GM23338 (cell line): ENCODE data around the gene CTNNA3. TPM values are rescaled to one million over a fixed set of nuclear protein-coding genes. Genes with fewer than 3 reads are reported as not detected.

Experiments used
- ATAC-seq: fragments of 200-7000 bp; cut with Tn5 transposase; 3 replicates; pipeline ENCODE4 v1.9.1; 2020
- DNase-seq: peaks from one replicate; pipeline ENCODE4 v3.0.0-alpha.2; 2015; ENCODE audit warnings: low spot score
- H2AFZ ChIP-seq: fragments of 200-600 bp; sonication (generic); 2 replicates; pipeline ENCODE4 v1.8.0; 2016; ENCODE audit warnings: antibody characterized with exemption, mild to moderate bottlenecking, moderate library complexity
- H3F3A ChIP-seq: fragments of 200-600 bp; sonication (generic); replicated peaks from 2 replicates; pipeline ENCODE4 v1.8.0; 2017; ENCODE audit warnings: antibody characterized with exemption, mixed run types, low read depth
- H3K27ac ChIP-seq: fragments of 200-600 bp; sonication (generic); 2 replicates; pipeline ENCODE4 v1.6.1; 2016; ENCODE audit warnings: low read depth
- H3K27me3 ChIP-seq: fragments of 200-600 bp; sonication (generic); 2 replicates; pipeline ENCODE4 v1.8.0; 2016; ENCODE audit warnings: mild to moderate bottlenecking, mixed run types, moderate library complexity; ENCODE audit not compliant: insufficient read depth
- H3K36me3 ChIP-seq: fragments of 200-600 bp; sonication (generic); 2 replicates; pipeline ENCODE4 v1.8.0; 2016; ENCODE audit warnings: mild to moderate bottlenecking; ENCODE audit not compliant: insufficient read depth
- H3K4me1 ChIP-seq: fragments of 200-600 bp; sonication (generic); 2 replicates; pipeline ENCODE4 v1.8.0; 2016; ENCODE audit warnings: mild to moderate bottlenecking, moderate library complexity; ENCODE audit not compliant: insufficient read depth
- H3K4me2 ChIP-seq: fragments of 200-600 bp; sonication (generic); 2 replicates; pipeline ENCODE4 v1.7.1; 2017; ENCODE audit warnings: mixed run types
- H3K4me3 ChIP-seq: fragments of 200-600 bp; sonication (generic); 2 replicates; pipeline ENCODE4 v1.6.1; 2016; ENCODE audit warnings: mixed run types
- H3K79me2 ChIP-seq: fragments of 200-600 bp; sonication (generic); replicated peaks from 2 replicates; pipeline ENCODE4 v1.8.0; 2017; ENCODE audit warnings: mild to moderate bottlenecking; ENCODE audit not compliant: insufficient read depth
- H3K9me2 ChIP-seq: fragments of 200-600 bp; sonication (generic); 2 replicates; pipeline ENCODE4 v1.8.0; 2017; ENCODE audit not compliant: insufficient read depth
- H4K20me1 ChIP-seq: fragments of 200-600 bp; sonication (generic); replicated peaks from 2 replicates; pipeline ENCODE4 v1.8.0; 2017; ENCODE audit warnings: mild to moderate bottlenecking; ENCODE audit not compliant: insufficient read depth
- H3K27ac Mint-ChIP-seq: 2 replicates; pipeline ENCODE4 v1.8.0; 2020; ENCODE audit warnings: inconsistent platforms, mild to moderate bottlenecking, moderate library complexity, mixed read lengths
- H3K27me3 Mint-ChIP-seq: 3 replicates; pipeline ENCODE4 v1.8.0; 2022; ENCODE audit warnings: low read depth, mild to moderate bottlenecking, moderate library complexity, mixed read lengths, inconsistent platforms; ENCODE audit not compliant: insufficient read depth, poor library complexity
- H3K36me3 Mint-ChIP-seq: 3 replicates; pipeline ENCODE4 v1.8.0; 2021; ENCODE audit warnings: low read depth, mild to moderate bottlenecking, inconsistent platforms, moderate library complexity, mixed read lengths
- H3K4me1 Mint-ChIP-seq: 3 replicates; pipeline ENCODE4 v1.8.0; 2020; ENCODE audit warnings: mild to moderate bottlenecking, inconsistent platforms, mixed read lengths
- H3K4me3 Mint-ChIP-seq: 3 replicates; pipeline ENCODE4 v1.8.0; 2021; ENCODE audit warnings: moderate library complexity, mild to moderate bottlenecking, inconsistent platforms, mixed read lengths
- H3K9me3 Mint-ChIP-seq: 3 replicates; pipeline ENCODE4 v1.8.0; 2020; ENCODE audit warnings: moderate library complexity, mild to moderate bottlenecking, inconsistent platforms, mixed read lengths
- CREB1 ChIP-seq: fragments of 250-450 bp; sonication (Bioruptor Pico); IDR thresholded peaks from 2 replicates; pipeline ENCODE4 v1.5.0; 2020; ENCODE audit warnings: low read depth, mild to moderate bottlenecking, moderate library complexity
- CTCF ChIP-seq, 2 experiments: fragments of 200-600 bp in 1 of 2; sonication (generic) in 1 of 2; conservative IDR thresholded peaks; 2 replicates each; pipeline versions ENCODE4 v1.5.1 to v1.6.1; 2016 to 2017; ENCODE audit warnings: antibody characterized with exemption in 2 of 2, low read depth in 2 of 2, mild to moderate bottlenecking in 2 of 2, moderate library complexity in 1 of 2
- ETS1 ChIP-seq: IDR thresholded peaks from 2 replicates; pipeline ENCODE4 v1.6.1; 2016; ENCODE audit warnings: antibody characterized with exemption
- EZH2 ChIP-seq: fragments of 200-600 bp; sonication (generic); IDR thresholded peaks from one replicate; pipeline ENCODE4 v1.8.0; 2017; ENCODE audit warnings: antibody characterized with exemption, mild to moderate bottlenecking, low read depth; ENCODE audit not compliant: unreplicated experiment
- EZH2phosphoT487 ChIP-seq: fragments of 200-600 bp; sonication (generic); IDR thresholded peaks from one replicate; pipeline ENCODE4 v1.8.1; 2018; ENCODE audit warnings: antibody characterized with exemption; ENCODE audit not compliant: unreplicated experiment
- JUNB ChIP-seq: IDR thresholded peaks from one replicate; pipeline ENCODE4 v1.6.1; 2016; ENCODE audit warnings: antibody characterized with exemption; ENCODE audit not compliant: unreplicated experiment
- NANOG ChIP-seq: IDR thresholded peaks from 2 replicates; pipeline ENCODE4 v1.6.1; 2016; ENCODE audit warnings: antibody characterized with exemption, borderline replicate concordance
- POLR2AphosphoS5 ChIP-seq: IDR thresholded peaks from 2 replicates; pipeline ENCODE4 v1.6.1; 2016; ENCODE audit warnings: antibody characterized with exemption, low read depth
- REST ChIP-seq: IDR thresholded peaks from one replicate; pipeline ENCODE4 v1.6.1; 2018; ENCODE audit warnings: antibody characterized with exemption; ENCODE audit not compliant: unreplicated experiment
- STAT1 ChIP-seq: IDR thresholded peaks from one replicate; pipeline ENCODE4 v1.6.1; 2016; ENCODE audit warnings: antibody characterized with exemption; ENCODE audit not compliant: unreplicated experiment
- ZNF114 ChIP-seq: fragments of 250-450 bp; sonication (Bioruptor Pico); IDR thresholded peaks from 2 replicates; pipeline ENCODE4 v1.5.0; 2020; ENCODE audit warnings: mild to moderate bottlenecking, moderate library complexity
- ZNF331 ChIP-seq: fragments of 250-450 bp; sonication (Bioruptor Pico); IDR thresholded peaks from 2 replicates; pipeline ENCODE4 v1.5.0; 2020; ENCODE audit warnings: low read depth, mild to moderate bottlenecking, moderate library complexity
- ZNF462 ChIP-seq: fragments of 250-450 bp; sonication (Bioruptor Pico); IDR thresholded peaks from 2 replicates; pipeline ENCODE4 v1.5.0; 2020; ENCODE audit warnings: mild to moderate bottlenecking, moderate library complexity
- polyA plus RNA-seq: library from polyadenylated mRNA; unstranded; fragments of >200 nt; fragmentation: Nextera tagmentation; extraction: Ambion mirVana; gene quantifications from 2 replicates; pipeline ENCODE4 v1.2.1, GENCODE V29; 2016
- total RNA-seq: library from RNA; depleted of rRNA; stranded (reverse); fragments of >200 nt; shearing (Covaris generic); gene quantifications from 2 replicates; pipeline ENCODE4 v1.2.3, GENCODE V29; 2014

Gene CTNNA3
- total and polyA plus RNA-seq, 2 experiments from 2014 or later: 0.71 to 3.3 TPM

GRCh38 chr10:67302701-67303100, 393.3 kb downstream of the CTNNA3 start (continued):
- TF ChIP-seq NANOG (no peak), EZH2phosphoT487 (no peak), JUNB (no peak), POLR2AphosphoS5 (no peak), CREB1 (CRISPR knock-in tag) (no peak)

- Histone ChIP-seq H3K4me3 (no peak overlapping the region), H3K27ac (no peak overlapping the region), H3K4me2 (no peak overlapping the region), H3K9me2 (0 out of 2 replicates have a peak, but pooled peaks cover 4% of the 10 kb centered on the region), H3F3A (no peaks in the 10 kb centered on the region), H3K4me1 (no peaks in the 10 kb centered on the region), H2AFZ (no peak overlapping the region), H4K20me1 (no peaks in the 10 kb centered on the region), H3K36me3 (no peaks in the 10 kb centered on the region), H3K79me2 (no peaks in the 10 kb centered on the region), H3K27me3 (no peaks in the 10 kb centered on the region)
- DNase-seq: no peak
- ATAC-seq: no peak
- Mint-ChIP-seq H3K9me3 (no peaks in the 10 kb centered on the region; the same call in 2 of the 3 replicates), H3K27ac (no peak overlapping the region), H3K27me3 (peaks cover 3% of the 10 kb centered on the region), H3K4me3 (no peak overlapping the region), H3K36me3 (no peaks in the 10 kb centered on the region), H3K4me1 (no peaks in the 10 kb centered on the region)
- TF ChIP-seq ZNF462 (CRISPR knock-in tag) (no peak), ZNF331 (CRISPR knock-in tag) (no peak), JUNB (no peak), ETS1 (no peak), STAT1 (no peak), NANOG (no peak), EZH2phosphoT487 (no peak), CREB1 (CRISPR knock-in tag) (no peak), POLR2AphosphoS5 (no peak), EZH2 (no peak), ZNF114 (CRISPR knock-in tag) (no peak), CTCF (conservative IDR thresholded peaks at IDR 0.05; ENCODE audit: low read depth in 2 of 2) (no peak), REST (no peak)
These were observed 396.2 kb downstream of the CTNNA3 start for GRCh38 chr10:67299761-67300160.
